AG04449 (cell line): ENCODE data around the gene EVC2.
"Not testable (repeated sequence)": the region's sequence is repeated elsewhere in the genome, so short reads cannot be mapped to it uniquely, and the experiment has no call there.

ENCODE experiments used
- CTCF ChIA-PET: fragments of 350-600 bp; formaldehyde crosslinking; extraction: SDS; loops from one replicate; lab custom pipeline; 2021; ENCODE audit warnings: antibody characterized with exemption; lab: Yijun Ruan, JAX
- POLR2A ChIA-PET: fragments of 400-600, 350-600 bp; formaldehyde crosslinking; extraction: SDS; loops from one replicate; lab custom pipeline; 2020; ENCODE audit warnings: antibody characterized with exemption, inconsistent platforms; lab: Yijun Ruan, JAX
- DNase-seq: peaks from one replicate; pipeline ENCODE4 v3.0.0-alpha.2; 2010; ENCODE audit warnings: low read depth, low spot score
- H3K4me3 ChIP-seq: 2 replicates; pipeline ENCODE4 v1.5.1; 2011; ENCODE audit warnings: low read depth, mild to moderate bottlenecking, control low read depth, low read length
- CTCF ChIP-seq: IDR thresholded peaks from one replicate; pipeline ENCODE4 v1.5.1; 2011; ENCODE audit warnings: mild to moderate bottlenecking, moderate library complexity, low read length, control low read depth, inconsistent platforms; ENCODE audit not compliant: insufficient read depth; ENCODE audit errors: missing control alignments

The EVC2 gene

GRCh38 chr4:5735463-5735862, 27.1 kb upstream of the EVC2 start:
- ChIA-PET CTCF (interaction anchor here (1.0 kb wide), 1 partner anchor 55 kb away, joined by 4 read pairs; no protein-coding TSS in a partner anchor), POLR2A (interaction anchor here (0.9 to 1.1 kb wide), 2 partner anchors 13 to 27 kb away, joined by 3 to 4 read pairs; partner anchors contain the start of gene EVC2)
- no peak for TF ChIP-seq CTCF
- H3K4me3 ChIP-seq, result no peak overlapping the region
- DNase-seq, result no peak

DNA sequence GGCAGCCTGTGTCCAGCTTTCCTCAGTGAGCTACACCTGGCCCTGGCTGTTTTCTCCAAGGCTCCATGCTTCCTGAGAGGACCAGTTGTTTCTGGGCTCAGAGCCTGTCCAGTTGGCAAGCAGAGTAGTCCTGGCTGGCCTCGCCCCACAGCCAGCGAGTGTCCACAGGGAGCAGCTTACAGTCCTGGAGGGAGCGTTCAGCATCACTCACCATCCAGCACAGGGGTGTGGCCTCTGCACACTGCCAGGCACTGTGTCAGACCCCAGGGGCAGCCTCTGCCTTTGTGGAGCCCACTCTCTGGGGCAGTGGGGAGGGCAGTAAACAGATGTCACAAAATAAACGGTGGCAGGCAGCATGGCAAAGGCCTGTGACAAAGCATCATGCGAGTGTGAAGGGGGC, 26.5 kb upstream of the EVC2 start:
- ChIA-PET CTCF (interaction anchor here (1.0 kb wide), 1 partner anchor 55 kb away, joined by 4 read pairs; no protein-coding TSS in a partner anchor), POLR2A (interaction anchor here (1.1 kb wide), 1 partner anchor 13 kb away, joined by 4 read pairs; no protein-coding TSS in a partner anchor)
- no peak for DNase-seq
- no peak overlapping the region for H3K4me3 ChIP-seq
- TF ChIP-seq CTCF, result no peak

DNA sequence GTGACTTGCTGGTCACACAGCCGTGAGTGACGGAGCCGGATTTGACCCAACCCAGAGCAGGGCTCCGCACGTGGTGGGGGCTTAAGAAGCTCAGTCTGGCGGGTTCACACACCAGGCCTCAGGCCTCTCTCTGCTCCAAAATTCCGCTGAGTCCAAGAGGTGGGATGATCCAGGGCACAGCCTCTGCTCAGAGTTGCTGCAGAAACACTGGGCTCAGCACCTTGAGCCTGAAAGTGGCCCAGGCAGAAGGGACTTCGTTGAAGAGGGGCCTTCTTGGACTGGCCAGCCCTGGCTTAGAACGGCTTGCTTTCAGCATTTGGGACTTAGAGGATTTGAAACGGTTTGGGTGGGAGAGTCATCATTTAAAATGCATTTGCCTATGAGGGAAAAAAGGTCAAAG, 23.8 kb upstream of the EVC2 start:
- no peak for DNase-seq
- ChIA-PET CTCF (interaction anchor here (1.4 kb wide), 1 partner anchor 58 kb away, joined by 4 read pairs; no protein-coding TSS in a partner anchor), POLR2A (no interaction called here)
- no peak for TF ChIP-seq CTCF
- no peak overlapping the region for H3K4me3 ChIP-seq

DNA sequence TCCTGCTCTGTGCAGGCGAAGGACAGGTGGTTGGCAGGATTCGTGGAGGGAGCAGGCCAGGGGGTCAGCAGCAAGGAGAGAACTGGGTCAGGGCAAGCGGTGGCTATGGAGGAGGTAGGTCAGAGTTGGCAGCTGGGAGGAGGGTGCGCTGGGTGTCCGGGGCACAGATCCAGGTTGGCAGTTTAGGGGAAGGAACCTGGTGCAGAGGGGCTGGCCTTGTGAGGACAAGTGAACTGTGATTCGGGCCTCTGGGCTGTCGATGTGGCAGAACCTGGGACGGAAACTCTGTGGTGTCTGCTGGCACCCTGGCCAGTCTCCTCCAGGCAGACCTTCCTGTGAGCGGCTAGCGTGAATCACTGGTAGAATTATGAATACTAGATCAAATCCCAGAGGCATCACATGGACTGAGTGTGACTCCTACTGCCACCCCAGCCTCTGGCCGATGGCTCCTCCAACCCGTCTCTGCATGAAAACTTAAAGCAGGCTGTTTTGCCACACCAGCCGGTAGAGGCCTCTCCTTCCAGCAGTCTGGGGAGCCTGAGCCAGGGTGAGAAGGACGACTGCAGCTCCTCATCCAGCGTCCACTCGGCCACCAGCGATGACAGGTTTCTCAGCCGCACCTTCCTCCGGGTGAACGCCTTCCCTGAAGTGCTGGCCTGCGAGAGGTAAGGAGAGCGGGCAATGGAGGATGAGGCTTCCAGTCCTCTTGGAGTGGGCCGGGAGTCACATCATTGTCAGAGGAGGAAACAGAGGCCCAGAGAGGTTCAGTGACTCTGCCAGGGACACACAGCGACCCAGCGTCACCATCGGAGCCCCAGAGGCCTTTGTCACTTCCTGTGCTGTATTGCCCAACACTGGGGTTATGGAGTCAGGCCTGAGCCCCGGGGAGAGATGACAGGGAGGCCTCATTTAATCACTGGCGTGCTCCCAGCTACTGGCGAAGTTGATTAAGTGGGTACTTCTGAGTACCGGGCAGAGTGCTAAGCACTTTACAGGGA, 22.9 kb upstream of the EVC2 start:
- POLR2A ChIA-PET, result no interaction called here
- CTCF ChIA-PET, result interaction anchor here (1.1 to 2.2 kb wide), 2 partner anchors 11 to 60 kb away, joined by 3 to 7 read pairs; no protein-coding TSS in a partner anchor
- DNase-seq, result no peak
- TF ChIP-seq CTCF, result no peak
- no peak overlapping the region for H3K4me3 ChIP-seq

DNA sequence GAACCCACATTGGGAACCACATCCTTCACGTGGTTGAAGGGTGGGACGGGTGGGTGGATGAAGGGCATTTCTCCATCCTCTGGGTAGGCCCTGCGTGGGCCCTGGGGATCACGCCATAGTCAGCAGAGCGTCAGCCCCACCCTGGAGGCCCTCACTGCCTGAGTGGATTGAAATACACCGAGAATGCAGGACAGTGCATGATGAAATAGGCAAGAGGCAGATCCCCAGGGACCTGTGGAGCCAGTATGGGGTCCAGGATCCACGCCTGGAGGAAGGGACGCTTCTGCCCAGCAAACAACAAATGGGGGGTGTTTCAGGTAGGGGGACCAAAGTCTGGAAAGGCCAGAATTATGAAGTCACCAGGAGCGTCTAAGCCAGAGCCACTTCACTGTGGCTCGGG, 22.1 kb upstream of the EVC2 start:
- ChIA-PET POLR2A (no interaction called here), CTCF (interaction anchor here (0.5 to 2.2 kb wide), 3 partner anchors 10 to 61 kb away, joined by 3 to 7 read pairs (median 3); no protein-coding TSS in a partner anchor)
- TF ChIP-seq CTCF, result no peak
- no peak for DNase-seq
- H3K4me3 ChIP-seq, result no peak overlapping the region

DNA sequence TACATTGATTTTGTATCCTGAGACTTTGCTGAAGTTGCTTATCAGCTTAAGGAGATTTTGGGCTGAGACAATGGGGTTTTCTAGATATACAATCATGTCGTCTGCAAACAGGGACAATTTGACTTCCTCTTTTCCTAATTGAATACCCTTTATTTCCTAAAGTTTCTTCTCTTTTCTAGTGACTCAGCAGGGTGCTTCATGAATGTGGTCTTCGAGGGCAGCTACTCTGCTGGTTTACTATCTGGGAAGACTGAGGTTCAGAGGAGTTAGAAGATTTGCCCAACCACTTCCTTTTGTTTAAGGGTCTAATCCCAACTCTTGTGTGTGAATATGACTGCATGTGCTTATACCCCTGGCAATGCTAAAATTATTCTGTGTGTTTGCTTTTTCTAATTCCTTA, 20.1 kb upstream of the EVC2 start:
- POLR2A ChIA-PET, DNase-seq, H3K4me3 ChIP-seq: not testable (repeated sequence)
- CTCF ChIA-PET, result interaction anchor here (1.3 to 2.2 kb wide), 2 partner anchors 22 to 63 kb away, joined by 4 to 7 read pairs; no protein-coding TSS in a partner anchor
